Mesendoderm (in vitro differentiated cells): ENCODE results near the gene UNC93B1.

Experiments
- DNase-seq: peaks from one replicate; pipeline ENCODE4 v3.0.0; 2013
- H2AK5ac ChIP-seq: 2 replicates; pipeline ENCODE4 v1.6.1; 2013; ENCODE audit warnings: low read length, inconsistent platforms
- H2BK120ac ChIP-seq: 2 replicates; pipeline ENCODE4 v1.6.1; 2013; ENCODE audit warnings: low read depth, mild to moderate bottlenecking, low read length, moderate library complexity, mixed read lengths
- H2BK15ac ChIP-seq: replicated peaks from 2 replicates; pipeline ENCODE4 v1.6.1; 2013; ENCODE audit warnings: low read depth, mild to moderate bottlenecking, moderate library complexity
- H2BK5ac ChIP-seq: 2 replicates; pipeline ENCODE4 v1.6.1; 2013; ENCODE audit warnings: low read length, inconsistent platforms
- H3K18ac ChIP-seq: 2 replicates; pipeline ENCODE4 v1.6.1; 2013; ENCODE audit warnings: mild to moderate bottlenecking, low read length, mixed read lengths
- H3K23ac ChIP-seq: one replicate; pipeline ENCODE4 v1.6.1; 2013; ENCODE audit warnings: low read length
- H3K27ac ChIP-seq: 2 replicates; pipeline ENCODE4 v1.5.1; 2013; ENCODE audit warnings: low read depth, mild to moderate bottlenecking, inconsistent platforms, low read length, moderate library complexity
- H3K27me3 ChIP-seq: 2 replicates; pipeline ENCODE4 v1.6.1; 2013; ENCODE audit warnings: low read length, control low read depth, mild to moderate bottlenecking, inconsistent platforms; ENCODE audit not compliant: insufficient read depth, poor library complexity
- H3K36me3 ChIP-seq: 2 replicates; pipeline ENCODE4 v1.6.1; 2013; ENCODE audit warnings: low read length, inconsistent platforms; ENCODE audit not compliant: control insufficient read depth, insufficient read depth
- H3K4ac ChIP-seq: one replicate; pipeline ENCODE4 v1.6.1; 2013; ENCODE audit warnings: low read depth, mild to moderate bottlenecking, low read length, moderate library complexity
- H3K4me1 ChIP-seq: 2 replicates; pipeline ENCODE4 v1.6.1; 2013; ENCODE audit warnings: low read depth, low read length, inconsistent platforms; ENCODE audit not compliant: control insufficient read depth
- H3K4me2 ChIP-seq: 2 replicates; pipeline ENCODE4 v1.6.1; 2013; ENCODE audit warnings: low read length
- H3K4me3 ChIP-seq: 2 replicates; pipeline ENCODE4 v1.5.1; 2013; ENCODE audit warnings: mild to moderate bottlenecking, low read length
- H3K56ac ChIP-seq: one replicate; pipeline ENCODE4 v1.6.1; 2013; ENCODE audit warnings: low read length
- H3K79me1 ChIP-seq: 2 replicates; pipeline ENCODE4 v1.6.1; 2013; ENCODE audit warnings: low read length, inconsistent platforms
- H3K79me2 ChIP-seq: 2 replicates; pipeline ENCODE4 v1.6.1; 2013; ENCODE audit warnings: mild to moderate bottlenecking, low read length; ENCODE audit not compliant: control insufficient read depth, insufficient read depth
- H3K9ac ChIP-seq: 2 replicates; pipeline ENCODE4 v1.6.1; 2013; ENCODE audit warnings: low read length, inconsistent platforms
- H4K5ac ChIP-seq: one replicate; pipeline ENCODE4 v1.6.1; 2013; ENCODE audit warnings: low read length
- H4K8ac ChIP-seq: one replicate; pipeline ENCODE4 v1.6.1; 2013; ENCODE audit warnings: low read depth, mild to moderate bottlenecking, control low read depth, low read length, moderate library complexity
- WGBS: extraction: QIAGEN DNeasy Blood & Tissue Kit; methylation state at CpG from one replicate; pipeline ENCODE4 v1.1.7; 2013; ENCODE audit warnings: low lambda C conversion rate, missing lambda C conversion rate; ENCODE audit not compliant: insufficient coverage; ENCODE audit errors: extremely low coverage; 5-methylcytosine and 5-hydroxymethylcytosine counted together

The UNC93B1 gene

DNA sequence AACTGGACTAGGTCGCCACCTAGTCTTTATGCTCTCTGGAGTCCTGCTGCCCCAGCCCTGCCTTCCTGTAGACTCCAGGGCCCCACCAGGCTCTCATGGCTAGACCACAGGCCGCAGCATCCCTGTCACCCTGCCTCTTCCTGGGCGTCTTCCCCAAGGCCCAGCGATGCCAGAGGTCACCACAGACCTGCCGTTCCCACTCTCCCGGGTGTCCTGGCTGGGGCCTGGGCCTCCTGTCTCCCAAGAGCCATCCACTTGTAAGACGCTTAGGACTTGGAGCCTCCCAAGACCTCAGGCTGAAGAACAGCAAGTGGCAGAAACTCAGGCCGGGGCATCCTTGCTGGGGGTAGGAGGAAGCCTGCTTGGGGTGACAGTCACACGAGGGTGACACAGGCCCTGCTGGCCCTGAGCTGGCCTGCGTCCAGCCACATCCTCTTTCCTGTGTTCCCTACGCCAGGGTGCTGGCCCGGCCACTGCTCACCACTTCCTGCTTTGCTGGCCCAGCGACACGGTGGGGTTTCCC lies 32.9 kb upstream of the UNC93B1 start:
- no peak overlapping the region for H4K8ac ChIP-seq

DNA sequence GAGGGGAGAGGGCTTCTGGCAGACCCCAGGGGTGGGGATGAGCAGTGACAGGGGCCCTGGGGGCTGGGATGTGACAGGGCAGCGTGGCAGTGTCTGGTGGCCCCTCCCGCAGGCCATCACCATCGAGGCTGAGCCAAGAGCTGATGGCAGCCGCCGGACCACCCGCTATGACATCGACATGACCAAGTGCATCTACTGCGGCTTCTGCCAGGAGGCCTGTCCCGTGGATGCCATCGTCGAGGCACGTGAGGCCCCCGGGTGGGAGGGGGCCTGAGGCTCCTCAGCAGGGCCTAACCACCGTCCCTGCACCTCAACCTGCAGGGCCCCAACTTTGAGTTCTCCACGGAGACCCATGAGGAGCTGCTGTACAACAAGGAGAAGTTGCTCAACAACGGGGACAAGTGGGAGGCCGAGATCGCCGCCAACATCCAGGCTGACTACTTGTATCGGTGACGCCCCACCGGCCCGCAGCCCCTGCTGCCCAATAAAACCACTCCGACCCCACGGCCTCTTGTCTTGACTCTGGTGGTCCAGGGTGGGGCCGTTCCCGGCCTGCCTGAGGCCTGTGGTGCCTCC lies 32.3 kb upstream of the UNC93B1 start:
- Histone ChIP-seq H3K79me2 (peaks cover 5% of the 10 kb centered on the region), H3K4ac (no peak overlapping the region), H3K23ac (no peak overlapping the region), H3K79me1 (peaks cover 9% of the 10 kb centered on the region), H3K4me2 (no peak overlapping the region), H3K18ac (no peak overlapping the region), H2BK15ac (no peak overlapping the region), H3K4me1 (peaks cover 7% of the 10 kb centered on the region), H4K8ac (no peak overlapping the region), H3K27me3 (no peaks in the 10 kb centered on the region), H2BK120ac (no peak overlapping the region), H3K36me3 (peaks cover 4% of the 10 kb centered on the region), H3K4me3 (no peak overlapping the region), H3K9ac (no peak overlapping the region), H2BK5ac (no peak overlapping the region), H2AK5ac (no peak overlapping the region), H3K56ac (no peak overlapping the region), H3K27ac (no peak overlapping the region), H4K5ac (no peak overlapping the region)
- DNase-seq = no peak
- no CpG with 5 or more reads among the region's 27 CpGs for WGBS

More for the DNA sequence above, 32.9 kb upstream of the UNC93B1 start:
- H3K4ac ChIP-seq = no peak overlapping the region
- no peak overlapping the region for H2AK5ac ChIP-seq
- no peak overlapping the region for H3K27ac ChIP-seq
- H3K4me1 ChIP-seq = peaks cover 5% of the 10 kb centered on the region
- H3K18ac ChIP-seq = no peak overlapping the region
- no peak overlapping the region for H2BK15ac ChIP-seq
- no peak overlapping the region for H4K5ac ChIP-seq
- DNase-seq = no peak
- no peak overlapping the region for H2BK5ac ChIP-seq
- no peaks in the 10 kb centered on the region for H3K27me3 ChIP-seq
- H3K4me2 ChIP-seq = no peak overlapping the region
- peaks cover 6% of the 10 kb centered on the region for H3K79me1 ChIP-seq
- H2BK120ac ChIP-seq = no peak overlapping the region
- H3K23ac ChIP-seq = no peak overlapping the region
- H3K79me2 ChIP-seq = peaks cover 1% of the 10 kb centered on the region
- H3K56ac ChIP-seq = no peak overlapping the region
- WGBS = no CpG with 5 or more reads among the region's 14 CpGs
- H3K36me3 ChIP-seq = peaks cover 4% of the 10 kb centered on the region
- no peak overlapping the region for H3K9ac ChIP-seq
- H3K4me3 ChIP-seq = no peak overlapping the region

DNA sequence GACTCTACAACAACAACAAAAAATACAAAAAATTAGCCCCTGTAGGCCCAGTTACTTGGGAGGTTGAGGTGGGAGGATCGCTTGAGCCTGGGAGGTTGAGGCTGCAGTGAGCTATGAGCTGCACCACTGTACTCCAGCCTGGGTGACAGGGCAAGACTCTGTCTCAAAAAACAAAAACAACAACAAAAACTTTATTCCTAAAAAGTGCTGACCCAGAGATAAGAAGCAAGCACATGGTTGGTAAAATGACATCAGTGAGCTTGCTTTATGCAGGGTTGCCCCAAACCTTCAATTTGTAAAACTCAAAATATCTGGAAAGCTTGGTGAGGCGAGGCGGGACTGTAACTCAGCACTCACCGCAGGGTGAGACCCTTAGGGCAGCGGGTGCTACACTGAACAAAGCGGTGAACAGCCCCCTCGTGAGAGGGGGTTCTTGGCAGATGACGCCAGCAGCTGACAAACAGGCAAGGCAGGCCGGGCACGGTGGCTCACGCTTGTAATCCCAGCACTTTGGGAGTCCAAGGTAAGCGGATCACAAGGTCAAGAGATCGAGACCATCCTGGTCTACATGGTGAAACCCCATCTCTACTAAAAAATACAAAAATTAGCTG lies 31.5 kb upstream of the UNC93B1 start:
- WGBS = no CpG with 5 or more reads among the region's 13 CpGs
- peaks cover 4% of the 10 kb centered on the region for H3K36me3 ChIP-seq
- no peak overlapping the region for H3K4me3 ChIP-seq
- H3K23ac ChIP-seq = no peak overlapping the region
- H4K8ac ChIP-seq = no peak overlapping the region
- no peak for DNase-seq
- peaks cover 13% of the 10 kb centered on the region for H3K79me1 ChIP-seq
- H3K27me3 ChIP-seq = no peaks in the 10 kb centered on the region
- H3K9ac ChIP-seq = no peak overlapping the region
- H2BK120ac ChIP-seq = no peak overlapping the region
- H3K27ac ChIP-seq = no peak overlapping the region
- no peak overlapping the region for H3K4ac ChIP-seq
- no peak overlapping the region for H4K5ac ChIP-seq
- no peak overlapping the region for H2AK5ac ChIP-seq
- H3K4me1 ChIP-seq = peaks cover 7% of the 10 kb centered on the region
- H3K4me2 ChIP-seq = no peak overlapping the region
- H3K79me2 ChIP-seq = peaks cover 9% of the 10 kb centered on the region
- H3K18ac ChIP-seq = no peak overlapping the region
- no peak overlapping the region for H2BK5ac ChIP-seq
- no peak overlapping the region for H3K56ac ChIP-seq
- no peak overlapping the region for H2BK15ac ChIP-seq

DNA sequence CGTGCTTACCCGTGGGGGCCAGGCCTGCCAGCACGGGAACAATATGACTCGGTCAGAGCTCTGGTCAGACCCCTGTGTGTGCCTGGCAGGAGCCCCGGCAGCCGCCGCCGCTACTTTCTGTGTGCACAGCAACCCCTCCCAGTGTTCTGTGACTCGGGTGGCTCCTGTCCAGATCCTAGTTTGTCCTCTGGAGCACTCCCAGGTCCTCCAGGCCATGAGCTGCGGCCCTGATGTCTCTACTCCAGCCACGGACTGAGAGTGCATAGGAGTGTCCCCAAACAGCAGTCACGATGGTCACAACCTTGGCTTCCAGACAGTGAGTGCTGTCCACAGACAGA lies 29.8 kb upstream of the UNC93B1 start:
- DNase-seq = no peak
- no peak overlapping the region for H3K27ac ChIP-seq
- H3K9ac ChIP-seq = no peak overlapping the region
- H3K23ac ChIP-seq = no peak overlapping the region
- peaks cover 2% of the 10 kb centered on the region for H3K4me1 ChIP-seq
- H3K4me3 ChIP-seq = no peak overlapping the region
- peaks cover 4% of the 10 kb centered on the region for H3K36me3 ChIP-seq
- H3K56ac ChIP-seq = no peak overlapping the region
- no peak overlapping the region for H4K8ac ChIP-seq
- H2BK15ac ChIP-seq = no peak overlapping the region
- no peak overlapping the region for H4K5ac ChIP-seq
- no peak overlapping the region for H2BK5ac ChIP-seq
- H3K4me2 ChIP-seq = no peak overlapping the region
- WGBS = no CpG with 5 or more reads among the region's 12 CpGs
- no peak overlapping the region for H3K18ac ChIP-seq
- no peak overlapping the region for H2BK120ac ChIP-seq
- no peak overlapping the region for H3K4ac ChIP-seq
- peaks cover 14% of the 10 kb centered on the region for H3K79me1 ChIP-seq
- H3K27me3 ChIP-seq = no peaks in the 10 kb centered on the region
- H3K79me2 ChIP-seq = peaks cover 9% of the 10 kb centered on the region
- no peak overlapping the region for H2AK5ac ChIP-seq

DNA sequence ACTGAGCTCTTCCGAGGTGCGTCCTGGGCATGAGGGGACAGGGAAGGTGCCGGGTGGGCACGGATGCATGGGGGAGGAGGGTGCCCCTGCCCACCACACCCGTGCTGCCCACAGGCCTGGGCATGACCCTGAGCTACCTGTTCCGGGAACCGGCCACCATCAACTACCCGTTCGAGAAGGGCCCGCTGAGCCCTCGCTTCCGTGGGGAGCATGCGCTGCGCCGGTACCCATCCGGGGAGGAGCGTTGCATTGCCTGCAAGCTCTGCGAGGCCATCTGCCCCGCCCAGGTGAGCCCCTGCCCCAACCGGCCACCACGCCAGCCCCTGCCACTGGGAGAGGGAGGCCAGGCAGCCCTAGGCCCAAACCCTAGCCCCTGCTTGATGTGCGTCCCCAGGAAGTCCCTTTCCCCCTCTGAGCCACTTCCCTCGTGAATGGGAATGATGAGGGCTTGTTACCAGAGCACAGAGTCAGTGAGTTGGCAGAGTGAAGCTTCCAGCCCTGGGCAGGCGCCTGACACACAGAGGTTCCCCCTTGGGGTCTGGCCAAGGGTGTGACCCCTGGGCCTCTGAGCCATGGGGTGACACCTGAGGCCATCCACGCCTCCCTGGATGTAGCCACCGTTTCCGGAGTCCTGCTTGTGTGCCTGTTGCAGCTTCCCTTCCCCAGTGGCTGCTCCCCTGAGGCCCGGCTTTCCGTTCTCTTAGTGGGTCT lies 29.3 kb upstream of the UNC93B1 start:
- H3K27me3 ChIP-seq = no peaks in the 10 kb centered on the region
- H3K18ac ChIP-seq = no peak overlapping the region
- H3K9ac ChIP-seq = no peak overlapping the region
- peaks cover 9% of the 10 kb centered on the region for H3K79me2 ChIP-seq
- H2BK5ac ChIP-seq = no peak overlapping the region
- no peak overlapping the region for H2AK5ac ChIP-seq
- H3K4me2 ChIP-seq = no peak overlapping the region
- H3K79me1 ChIP-seq = peaks cover 14% of the 10 kb centered on the region
- H3K56ac ChIP-seq = no peak overlapping the region
- no peak overlapping the region for H3K4me3 ChIP-seq
- DNase-seq = no peak
- WGBS = no CpG with 5 or more reads among the region's 29 CpGs
- no peak overlapping the region for H4K8ac ChIP-seq
- H3K4me1 ChIP-seq = peaks cover 2% of the 10 kb centered on the region
- H2BK15ac ChIP-seq = no peak overlapping the region
- no peak overlapping the region for H3K23ac ChIP-seq
- H4K5ac ChIP-seq = no peak overlapping the region
- no peak overlapping the region for H2BK120ac ChIP-seq
- no peak overlapping the region for H3K27ac ChIP-seq
- peaks cover 4% of the 10 kb centered on the region for H3K36me3 ChIP-seq
- no peak overlapping the region for H3K4ac ChIP-seq
